ENCODE results near the gene LRMDA. TPM values are rescaled to one million over a fixed set of nuclear protein-coding genes. Genes with fewer than 3 reads are reported as not detected.

LRMDA gene
- polyA plus RNA-seq, 2 of the 4 experiments (the other 2 are of a cell fraction), result 4.6 to 5.2 TPM

DNA sequence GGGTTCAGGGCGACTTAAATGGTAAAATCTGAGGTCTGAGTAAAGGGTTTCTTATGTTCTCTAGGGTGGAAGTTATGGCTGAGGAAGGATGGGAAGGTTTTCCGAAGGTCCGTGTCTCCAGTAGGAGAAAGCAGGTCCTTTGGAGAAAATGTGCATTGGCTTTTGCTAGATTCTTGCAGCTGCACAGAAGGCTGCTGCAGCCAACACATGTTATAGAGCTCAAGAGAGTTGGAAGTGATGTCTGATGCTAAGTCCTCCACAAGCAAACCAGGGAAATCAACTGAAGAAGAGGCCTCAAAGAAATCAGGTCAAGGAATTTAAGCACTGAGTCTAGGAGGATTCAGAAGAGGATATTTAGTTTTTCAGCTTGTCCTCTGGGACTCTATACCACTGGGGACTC lies 404.6 kb downstream of the LRMDA start:
- FAIRE-seq, result no peak
- POLR2A ChIA-PET, result no interaction called here
- no peak overlapping the region for H3K4me2 ChIP-seq
- H3K9me3 ChIP-seq, result no peaks in the 10 kb centered on the region; the same call in 2 of the 3 replicates
- H3K4me1 ChIP-seq, result no peaks in the 10 kb centered on the region
- CTCF ChIA-PET, result no interaction called here
- no peak for ATAC-seq
- 51% methylated on average over 3 of the region's 3 CpGs for WGBS (ENCODE audit: missing lambda C conversion rate)
- H3K4me3 ChIP-seq, result no peak overlapping the region
- no peak overlapping the region for H3K27ac ChIP-seq
- DNase-seq (ENCODE audit: low read depth in 1 of 2, low spot score in 1 of 2), result no peak
- TF ChIP-seq EP300 (IDR thresholded peaks at IDR 0.05) (no peak), HDAC2 (IDR thresholded peaks at IDR 0.05) (no peak), BHLHE40 (IDR thresholded peaks at IDR 0.05; ENCODE audit: low read depth, low read length) (no peak), KDM1A (IDR thresholded peaks at IDR 0.05; ENCODE audit: low read depth) (no peak), RAD21 (conservative IDR thresholded peaks at IDR 0.05 in 1 of 2, IDR thresholded peaks at IDR 0.05 in 1 of 2) (no peak), POLR2AphosphoS2 (conservative IDR thresholded peaks at IDR 0.05; ENCODE audit: low read length) (no peak), ZSCAN20 (CRISPR knock-in tag; IDR thresholded peaks at IDR 0.05) (no peak), HOXB5 (CRISPR knock-in tag; IDR thresholded peaks at IDR 0.05) (no peak), PHF8 (IDR thresholded peaks at IDR 0.05; ENCODE audit: borderline replicate concordance, low read depth) (no peak), CBX2 (IDR thresholded peaks at IDR 0.05; ENCODE audit: borderline replicate concordance, low read depth) (no peak), NR3C1 (IDR thresholded peaks at IDR 0.05) (no peak), JUN (IDR thresholded peaks at IDR 0.05) (no peak)
- TF ChIP-seq, protein P1, sequence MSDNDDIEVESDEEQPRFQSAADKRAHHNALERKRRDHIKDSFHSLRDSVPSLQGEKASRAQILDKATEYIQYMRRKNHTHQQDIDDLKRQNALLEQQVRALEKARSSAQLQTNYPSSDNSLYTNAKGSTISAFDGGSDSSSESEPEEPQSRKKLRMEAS (IDR thresholded peaks at IDR 0.05), result no peak
- TF ChIP-seq, protein P2, sequence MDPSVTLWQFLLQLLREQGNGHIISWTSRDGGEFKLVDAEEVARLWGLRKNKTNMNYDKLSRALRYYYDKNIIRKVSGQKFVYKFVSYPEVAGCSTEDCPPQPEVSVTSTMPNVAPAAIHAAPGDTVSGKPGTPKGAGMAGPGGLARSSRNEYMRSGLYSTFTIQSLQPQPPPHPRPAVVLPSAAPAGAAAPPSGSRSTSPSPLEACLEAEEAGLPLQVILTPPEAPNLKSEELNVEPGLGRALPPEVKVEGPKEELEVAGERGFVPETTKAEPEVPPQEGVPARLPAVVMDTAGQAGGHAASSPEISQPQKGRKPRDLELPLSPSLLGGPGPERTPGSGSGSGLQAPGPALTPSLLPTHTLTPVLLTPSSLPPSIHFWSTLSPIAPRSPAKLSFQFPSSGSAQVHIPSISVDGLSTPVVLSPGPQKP (IDR thresholded peaks at IDR 0.05; ENCODE audit: low read depth, low read length), result no peak

DNA sequence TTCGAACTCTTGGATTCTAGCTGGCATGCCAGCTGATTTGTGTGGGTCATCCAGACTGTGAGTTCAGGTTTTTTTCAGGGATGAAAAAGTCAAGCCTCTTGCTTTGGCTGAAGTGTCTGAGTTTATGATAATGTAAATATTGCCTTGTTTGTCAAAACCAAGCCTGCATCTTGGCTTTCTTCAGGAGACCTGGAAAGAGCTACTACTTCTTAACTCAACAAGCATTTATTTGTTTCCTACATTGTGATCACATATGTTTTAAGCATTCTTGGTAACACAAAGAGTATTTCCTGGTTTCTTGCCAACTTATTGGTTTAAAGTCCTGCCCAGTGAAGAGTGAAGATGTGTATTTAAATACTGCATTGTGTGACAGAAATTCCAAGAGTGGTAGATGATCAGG lies 407.1 kb downstream of the LRMDA start:
- WGBS (ENCODE audit: missing lambda C conversion rate), result 30% methylated on average over 1 of the region's 1 CpG
- Histone ChIP-seq H3K27ac (no peak overlapping the region), H3K4me1 (no peaks in the 10 kb centered on the region), H3K4me3 (no peak overlapping the region), H3K9me3 (no peaks in the 10 kb centered on the region), H3K4me2 (no peak overlapping the region)
- ChIA-PET POLR2A (no interaction called here), CTCF (interaction anchor here (1.5 kb wide), 1 partner anchor 15 kb away, joined by 3 read pairs; no protein-coding TSS in a partner anchor)
- no peak for ATAC-seq
- TF ChIP-seq, protein P3, sequence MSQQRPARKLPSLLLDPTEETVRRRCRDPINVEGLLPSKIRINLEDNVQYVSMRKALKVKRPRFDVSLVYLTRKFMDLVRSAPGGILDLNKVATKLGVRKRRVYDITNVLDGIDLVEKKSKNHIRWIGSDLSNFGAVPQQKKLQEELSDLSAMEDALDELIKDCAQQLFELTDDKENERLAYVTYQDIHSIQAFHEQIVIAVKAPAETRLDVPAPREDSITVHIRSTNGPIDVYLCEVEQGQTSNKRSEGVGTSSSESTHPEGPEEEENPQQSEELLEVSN (IDR thresholded peaks at IDR 0.05; ENCODE audit: borderline replicate concordance, low read depth), result no peak
- FAIRE-seq, result no peak
- no peak for DNase-seq (ENCODE audit: low read depth in 1 of 2, low spot score in 1 of 2)

DNA sequence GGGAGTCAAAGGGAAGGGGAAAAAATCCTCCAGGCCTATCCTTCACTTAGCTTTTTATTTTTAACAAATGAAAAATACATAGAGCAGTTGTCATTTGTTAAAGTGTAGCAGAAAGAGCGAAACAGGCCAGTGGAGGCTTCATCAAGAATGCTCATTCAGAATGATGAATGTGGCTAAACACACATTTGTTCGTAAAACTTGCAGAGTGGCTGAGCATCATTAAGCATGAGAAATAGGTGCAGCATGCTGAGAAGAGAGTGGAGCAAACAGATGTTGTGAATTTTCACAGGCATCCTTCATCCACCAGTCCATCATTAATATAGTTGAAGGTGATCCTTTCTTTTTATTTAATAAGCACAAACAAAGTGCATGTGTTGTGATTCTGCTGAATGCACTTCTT lies 407.6 kb downstream of the LRMDA start:
- ATAC-seq, result no peak
- CTCF ChIA-PET, result interaction anchor here (0.7 to 1.5 kb wide), 2 partner anchors 15 to 374 kb away, joined by 3 read pairs; no protein-coding TSS in a partner anchor
- TF ChIP-seq POLR2A (IDR thresholded peaks at IDR 0.05; ENCODE audit: low read length) (no peak), POLR2AphosphoS2 (conservative IDR thresholded peaks at IDR 0.05; ENCODE audit: low read length) (no peak), MAZ (IDR thresholded peaks at IDR 0.05; ENCODE audit: borderline replicate concordance, low read depth, low read length) (no peak), EHF (CRISPR knock-in tag; IDR thresholded peaks at IDR 0.05) (no peak), BHLHE40 (IDR thresholded peaks at IDR 0.05; ENCODE audit: low read depth, low read length) (no peak)
- TF ChIP-seq, protein P4, sequence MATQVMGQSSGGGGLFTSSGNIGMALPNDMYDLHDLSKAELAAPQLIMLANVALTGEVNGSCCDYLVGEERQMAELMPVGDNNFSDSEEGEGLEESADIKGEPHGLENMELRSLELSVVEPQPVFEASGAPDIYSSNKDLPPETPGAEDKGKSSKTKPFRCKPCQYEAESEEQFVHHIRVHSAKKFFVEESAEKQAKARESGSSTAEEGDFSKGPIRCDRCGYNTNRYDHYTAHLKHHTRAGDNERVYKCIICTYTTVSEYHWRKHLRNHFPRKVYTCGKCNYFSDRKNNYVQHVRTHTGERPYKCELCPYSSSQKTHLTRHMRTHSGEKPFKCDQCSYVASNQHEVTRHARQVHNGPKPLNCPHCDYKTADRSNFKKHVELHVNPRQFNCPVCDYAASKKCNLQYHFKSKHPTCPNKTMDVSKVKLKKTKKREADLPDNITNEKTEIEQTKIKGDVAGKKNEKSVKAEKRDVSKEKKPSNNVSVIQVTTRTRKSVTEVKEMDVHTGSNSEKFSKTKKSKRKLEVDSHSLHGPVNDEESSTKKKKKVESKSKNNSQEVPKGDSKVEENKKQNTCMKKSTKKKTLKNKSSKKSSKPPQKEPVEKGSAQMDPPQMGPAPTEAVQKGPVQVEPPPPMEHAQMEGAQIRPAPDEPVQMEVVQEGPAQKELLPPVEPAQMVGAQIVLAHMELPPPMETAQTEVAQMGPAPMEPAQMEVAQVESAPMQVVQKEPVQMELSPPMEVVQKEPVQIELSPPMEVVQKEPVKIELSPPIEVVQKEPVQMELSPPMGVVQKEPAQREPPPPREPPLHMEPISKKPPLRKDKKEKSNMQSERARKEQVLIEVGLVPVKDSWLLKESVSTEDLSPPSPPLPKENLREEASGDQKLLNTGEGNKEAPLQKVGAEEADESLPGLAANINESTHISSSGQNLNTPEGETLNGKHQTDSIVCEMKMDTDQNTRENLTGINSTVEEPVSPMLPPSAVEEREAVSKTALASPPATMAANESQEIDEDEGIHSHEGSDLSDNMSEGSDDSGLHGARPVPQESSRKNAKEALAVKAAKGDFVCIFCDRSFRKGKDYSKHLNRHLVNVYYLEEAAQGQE (IDR thresholded peaks at IDR 0.05), result no peak
- TF ChIP-seq, protein P5, sequence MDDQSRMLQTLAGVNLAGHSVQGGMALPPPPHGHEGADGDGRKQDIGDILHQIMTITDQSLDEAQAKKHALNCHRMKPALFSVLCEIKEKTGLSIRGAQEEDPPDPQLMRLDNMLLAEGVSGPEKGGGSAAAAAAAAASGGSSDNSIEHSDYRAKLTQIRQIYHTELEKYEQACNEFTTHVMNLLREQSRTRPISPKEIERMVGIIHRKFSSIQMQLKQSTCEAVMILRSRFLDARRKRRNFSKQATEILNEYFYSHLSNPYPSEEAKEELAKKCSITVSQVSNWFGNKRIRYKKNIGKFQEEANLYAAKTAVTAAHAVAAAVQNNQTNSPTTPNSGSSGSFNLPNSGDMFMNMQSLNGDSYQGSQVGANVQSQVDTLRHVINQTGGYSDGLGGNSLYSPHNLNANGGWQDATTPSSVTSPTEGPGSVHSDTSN (IDR thresholded peaks at IDR 0.05), result no peak

More for the DNA sequence above, 407.6 kb downstream of the LRMDA start:
- Histone ChIP-seq H3K4me1 (no peaks in the 10 kb centered on the region), H3K4me2 (no peak overlapping the region), H3K27ac (no peak overlapping the region), H3K9me3 (no peaks in the 10 kb centered on the region), H3K4me3 (no peak overlapping the region)
- FAIRE-seq (no peak), DNase-seq (ENCODE audit: low read depth in 1 of 2, low spot score in 1 of 2) (no peak)
- POLR2A ChIA-PET, result no interaction called here
- WGBS (ENCODE audit: missing lambda C conversion rate), result 61% methylated on average over 2 of the region's 2 CpGs

Measured in A549 (cell line).